A549 (cell line): Measurements from ENCODE around the gene QPRT. TPM values are rescaled to one million over a fixed set of nuclear protein-coding genes. Genes with fewer than 3 reads are reported as not detected.

ENCODE experiments used
- ATAC-seq, 2 experiments: fragments of 200-7000 bp in 1 of 2; fragments of >200 bp in 1 of 2; cut with Nextera tagmentation in 1 of 2; cut with Tn5 transposase in 1 of 2; 3 replicates each; pipeline versions ENCODE4 v1.8.0 to v1.9.1; 2018 to 2020; ENCODE audit warnings: mild to moderate bottlenecking in 1 of 2, moderate library complexity in 1 of 2
- CTCF ChIA-PET: fragments of 300-600 bp; sonication (Branson Sonifier 250); formaldehyde crosslinking; extraction: SDS; loops from one replicate; lab custom pipeline; 2021; ENCODE audit warnings: antibody characterized with exemption, inconsistent platforms; lab: Yijun Ruan, JAX
- POLR2A ChIA-PET: fragments of 350-600 bp; formaldehyde crosslinking; extraction: SDS; loops from one replicate; lab custom pipeline; 2021; ENCODE audit warnings: antibody characterized with exemption, inconsistent platforms; lab: Yijun Ruan, JAX
- DNase-seq, 2 experiments: peaks; one replicate each; pipeline versions ENCODE4 v3.0.0 to v3.0.0-alpha.2; 2011 to 2016; ENCODE audit warnings: low read depth in 1 of 2, low spot score in 1 of 2
- FAIRE-seq: peaks from 2 replicates; lab custom pipeline; 2011; peaks lifted over from hg19 to GRCh38; lab: Jason Lieb, UNC
- H3K27ac ChIP-seq, 2 experiments: fragments of >200 bp; sonication (Bioruptor Twin); formaldehyde crosslinking; 3 replicates each; pipeline ENCODE4 v1.5.1; 2016 to 2017
- H3K4me1 ChIP-seq: fragments of >200 bp; sonication (Bioruptor Twin); formaldehyde crosslinking; 3 replicates; pipeline ENCODE4 v1.6.1; 2016
- H3K4me2 ChIP-seq: fragments of >200 bp; sonication (Bioruptor Twin); formaldehyde crosslinking; 3 replicates; pipeline ENCODE4 v1.6.1; 2016
- H3K4me3 ChIP-seq: fragments of >200 bp; sonication (Bioruptor Twin); formaldehyde crosslinking; 3 replicates; pipeline ENCODE4 v1.5.1; 2016
- H3K9me3 ChIP-seq: fragments of >200 bp; sonication (Bioruptor Twin); formaldehyde crosslinking; 3 replicates; pipeline ENCODE4 v1.6.1; 2016
- CBX8 ChIP-seq: fragments of 200-600 bp; sonication (generic); IDR thresholded peaks from 2 replicates; pipeline ENCODE4 v1.6.1; 2016
- CEBPB ChIP-seq, 2 experiments: fragments of >200 bp in 1 of 2; sonication (Bioruptor Twin) in 1 of 2; formaldehyde crosslinking in 1 of 2; IDR thresholded peaks; 2 replicates each; pipeline ENCODE4 v1.6.1; 2012 to 2016
- CHD2 ChIP-seq: fragments of 150-350 bp; IDR thresholded peaks from 2 replicates; pipeline ENCODE4 v1.6.1; 2014; ENCODE audit warnings: low read length; ENCODE audit not compliant: partially characterized antibody
- CHD4 ChIP-seq: fragments of 200-600 bp; sonication (generic); IDR thresholded peaks from 2 replicates; pipeline ENCODE4 v1.6.1; 2016; ENCODE audit warnings: antibody characterized with exemption, mild to moderate bottlenecking, borderline replicate concordance
- EHMT2 ChIP-seq: fragments of 200-600 bp; sonication (generic); IDR thresholded peaks from 2 replicates; pipeline ENCODE4 v1.6.1; 2016; ENCODE audit warnings: antibody characterized with exemption, low read depth, mild to moderate bottlenecking, moderate library complexity
- FOXS1 ChIP-seq: fragments of 250-450 bp; sonication (Bioruptor Pico); IDR thresholded peaks from 2 replicates; pipeline ENCODE4 v1.5.0; 2020; ENCODE audit warnings: mild to moderate bottlenecking, moderate library complexity
- HDAC2 ChIP-seq: fragments of 200-600 bp; sonication (generic); IDR thresholded peaks from 2 replicates; pipeline ENCODE4 v1.6.1; 2016
- JUN ChIP-seq, 2 experiments: fragments of >200 bp; sonication (Bioruptor Twin); formaldehyde crosslinking; IDR thresholded peaks; 2 replicates in 1 of 2; 3 replicates in 1 of 2; pipeline ENCODE4 v1.6.1; 2016 to 2017
- KDM1A ChIP-seq: fragments of 200-600 bp; sonication (generic); IDR thresholded peaks from 2 replicates; pipeline ENCODE4 v1.6.1; 2016; ENCODE audit warnings: low read depth, mild to moderate bottlenecking
- MAFK ChIP-seq: fragments of 450-650 bp; IDR thresholded peaks from 2 replicates; pipeline ENCODE4 v1.6.1; 2014; ENCODE audit not compliant: partially characterized antibody
- MAZ ChIP-seq: fragments of 150-350 bp; IDR thresholded peaks from 2 replicates; pipeline ENCODE4 v1.6.1; 2014; ENCODE audit warnings: antibody characterized with exemption, low read depth, low read length, borderline replicate concordance
- NFE2L2 ChIP-seq: fragments of 150-350 bp; conservative IDR thresholded peaks from 2 replicates; pipeline ENCODE4 v1.6.1; 2014; ENCODE audit warnings: low read length
- PHF8 ChIP-seq: fragments of 200-600 bp; sonication (generic); IDR thresholded peaks from 2 replicates; pipeline ENCODE4 v1.6.1; 2016; ENCODE audit warnings: low read depth, mild to moderate bottlenecking, antibody characterized with exemption, moderate library complexity, borderline replicate concordance
- POLR2A ChIP-seq: IDR thresholded peaks from 2 replicates; pipeline ENCODE4 v1.6.1; 2012; ENCODE audit warnings: mild to moderate bottlenecking, low read length
- RARB ChIP-seq: fragments of 250-450 bp; sonication (Bioruptor Pico); IDR thresholded peaks from 2 replicates; pipeline ENCODE4 v1.8.0; 2021; ENCODE audit warnings: mild to moderate bottlenecking, moderate library complexity
- RFX5 ChIP-seq: fragments of 450-650 bp; IDR thresholded peaks from 2 replicates; pipeline ENCODE4 v1.7.1; 2014; ENCODE audit warnings: antibody characterized with exemption, mild to moderate bottlenecking, moderate library complexity
- RNF2 ChIP-seq: fragments of 200-600 bp; sonication (generic); IDR thresholded peaks from 2 replicates; pipeline ENCODE4 v1.6.1; 2016; ENCODE audit warnings: low read depth, mild to moderate bottlenecking, antibody characterized with exemption, moderate library complexity, borderline replicate concordance
- SREBF2 ChIP-seq: fragments of 450-650 bp; IDR thresholded peaks from 2 replicates; pipeline ENCODE4 v1.6.1; 2014; ENCODE audit warnings: mild to moderate bottlenecking, moderate library complexity
- TFCP2L1 ChIP-seq: fragments of 250-450 bp; sonication (Bioruptor Pico); IDR thresholded peaks from 2 replicates; pipeline ENCODE4 v1.5.0; 2021; ENCODE audit warnings: mild to moderate bottlenecking
- TP53 ChIP-seq: fragments of 250-450 bp; sonication (Bioruptor Pico); IDR thresholded peaks from 2 replicates; pipeline ENCODE4 v1.5.0; 2021; ENCODE audit warnings: mild to moderate bottlenecking, moderate library complexity
- ZFP36 ChIP-seq: fragments of 450-650 bp; IDR thresholded peaks from 2 replicates; pipeline ENCODE4 v1.6.1; 2014; ENCODE audit warnings: borderline replicate concordance; ENCODE audit not compliant: partially characterized antibody
- ZSCAN20 ChIP-seq: fragments of 250-450 bp; sonication (Bioruptor Pico); IDR thresholded peaks from 2 replicates; pipeline ENCODE4 v1.8.0; 2022; ENCODE audit warnings: mild to moderate bottlenecking, moderate library complexity
- WGBS: methylation state at CpG from one replicate; pipeline ENCODE4 v1.1.6; 2017; ENCODE audit errors: missing lambda C conversion rate; 5-methylcytosine and 5-hydroxymethylcytosine counted together
- polyA plus RNA-seq, 4 experiments: library from polyadenylated mRNA; depleted of rRNA in 3 of 4; stranded (reverse); fragments of >200 nt; fragmentation: RNase III in 1 of 4; extraction: RNeasy Plus Mini Kit Qiagen cat#74134 plus additional on column Dnase treatment in 1 of 4; gene quantifications; 2 replicates in 3 of 4; 3 replicates in 1 of 4; pipeline ENCODE4 v1.2.3, GENCODE V29; 2011 to 2017
- TF ChIP-seq, protein P1 (sequence below): fragments of >200 bp; sonication (Bioruptor Twin); formaldehyde crosslinking; IDR thresholded peaks from 3 replicates; pipeline ENCODE4 v1.6.1; 2016
- TF ChIP-seq, protein P2 (sequence below): fragments of 200-600 bp; sonication (generic); IDR thresholded peaks from 2 replicates; pipeline ENCODE4 v1.6.1; 2016; ENCODE audit warnings: antibody characterized with exemption, mild to moderate bottlenecking, moderate library complexity
- TF ChIP-seq, protein P3 (sequence below): fragments of 450-650 bp; IDR thresholded peaks from 2 replicates; pipeline ENCODE4 v1.6.1; 2014; ENCODE audit warnings: antibody characterized with exemption
- TF ChIP-seq, protein P4 (sequence below): IDR thresholded peaks from 2 replicates; pipeline ENCODE4 v1.6.1; 2012; ENCODE audit warnings: low read depth, borderline replicate concordance

Gene QPRT
- polyA plus RNA-seq, 2 of the 4 experiments (the other 2 are of a cell fraction): 1.7 to 2.1 TPM

DNA sequence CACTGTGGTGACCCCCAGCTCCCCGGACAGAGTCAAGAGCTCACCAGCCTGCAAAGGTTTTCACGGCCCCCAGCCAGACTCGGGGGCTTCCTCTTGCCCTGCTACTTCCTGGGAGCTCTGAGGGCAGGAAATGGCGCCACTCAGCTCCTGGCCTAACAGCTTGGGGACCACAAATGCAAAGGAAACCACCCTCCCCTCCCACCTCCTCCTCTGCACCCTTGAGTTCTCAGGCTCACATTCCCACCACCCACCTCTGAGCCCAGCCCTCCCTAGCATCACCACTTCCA lies 16.3 kb upstream of the QPRT start (continued):
- TF ChIP-seq, protein P1, sequence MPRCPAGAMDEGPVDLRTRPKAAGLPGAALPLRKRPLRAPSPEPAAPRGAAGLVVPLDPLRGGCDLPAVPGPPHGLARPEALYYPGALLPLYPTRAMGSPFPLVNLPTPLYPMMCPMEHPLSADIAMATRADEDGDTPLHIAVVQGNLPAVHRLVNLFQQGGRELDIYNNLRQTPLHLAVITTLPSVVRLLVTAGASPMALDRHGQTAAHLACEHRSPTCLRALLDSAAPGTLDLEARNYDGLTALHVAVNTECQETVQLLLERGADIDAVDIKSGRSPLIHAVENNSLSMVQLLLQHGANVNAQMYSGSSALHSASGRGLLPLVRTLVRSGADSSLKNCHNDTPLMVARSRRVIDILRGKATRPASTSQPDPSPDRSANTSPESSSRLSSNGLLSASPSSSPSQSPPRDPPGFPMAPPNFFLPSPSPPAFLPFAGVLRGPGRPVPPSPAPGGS: no peak

DNA sequence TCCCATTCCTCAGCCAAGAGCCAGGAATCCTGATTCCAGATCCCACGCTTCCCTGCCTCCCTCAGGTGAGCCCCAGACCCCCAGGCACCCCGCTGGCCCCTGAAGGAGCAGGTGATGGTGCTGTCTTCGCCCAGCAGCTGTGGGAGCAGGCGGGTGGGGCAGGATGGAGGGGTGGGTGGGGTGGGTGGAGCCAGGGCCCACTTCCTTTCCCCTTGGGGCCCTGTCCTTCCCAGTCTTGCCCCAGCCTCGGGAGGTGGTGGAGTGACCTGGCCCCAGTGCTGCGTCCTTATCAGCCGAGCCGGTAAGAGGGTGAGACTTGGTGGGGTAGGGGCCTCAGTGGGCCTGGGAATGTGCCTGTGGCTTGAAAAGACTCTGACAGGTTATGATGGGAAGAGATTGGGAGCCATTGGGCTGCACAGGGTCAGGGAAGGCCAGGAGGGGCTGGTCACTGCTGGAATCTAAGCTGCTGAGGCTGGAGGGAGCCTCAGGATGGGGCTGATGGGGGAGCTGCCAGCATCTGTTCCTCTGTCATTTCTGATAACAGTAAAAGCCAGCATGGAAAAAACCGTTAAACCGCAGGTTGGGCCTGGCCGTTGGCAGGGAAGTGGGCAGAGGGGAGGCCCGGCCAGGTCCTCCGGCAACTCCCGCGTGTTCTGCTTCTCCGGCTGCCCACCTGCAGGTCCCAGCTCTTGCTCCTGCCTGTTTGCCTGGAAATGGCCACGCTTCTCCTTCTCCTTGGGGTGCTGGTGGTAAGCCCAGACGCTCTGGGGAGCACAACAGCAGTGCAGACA lies 15.8 kb upstream of the QPRT start, which contains the start of gene SPN:
TSS of gene SPN (plus strand) at position 232 of the 791 bp plus-strand sequence. CDS start at position 714, 482 bp downstream.
- DNase-seq: no peak
- CTCF ChIA-PET: no interaction called here
- no peak within 1 kb of the TSS for H3K4me2 ChIP-seq
- 83% methylated on average over 14 of the region's 18 CpGs for WGBS
- no peak within 1 kb of the TSS for H3K4me3 ChIP-seq
- TF ChIP-seq ZSCAN20: no peak
- no peak for TF ChIP-seq TFCP2L1
- TF ChIP-seq HDAC2: no peak
- TF ChIP-seq CEBPB (IDR thresholded peaks at IDR 0.05): no peak
- TF ChIP-seq RFX5: no peak
- TF ChIP-seq PHF8: no peak
- no peak for TF ChIP-seq CBX8
- no peak for TF ChIP-seq RNF2
- no peak for TF ChIP-seq POLR2A
- TF ChIP-seq, protein P2, sequence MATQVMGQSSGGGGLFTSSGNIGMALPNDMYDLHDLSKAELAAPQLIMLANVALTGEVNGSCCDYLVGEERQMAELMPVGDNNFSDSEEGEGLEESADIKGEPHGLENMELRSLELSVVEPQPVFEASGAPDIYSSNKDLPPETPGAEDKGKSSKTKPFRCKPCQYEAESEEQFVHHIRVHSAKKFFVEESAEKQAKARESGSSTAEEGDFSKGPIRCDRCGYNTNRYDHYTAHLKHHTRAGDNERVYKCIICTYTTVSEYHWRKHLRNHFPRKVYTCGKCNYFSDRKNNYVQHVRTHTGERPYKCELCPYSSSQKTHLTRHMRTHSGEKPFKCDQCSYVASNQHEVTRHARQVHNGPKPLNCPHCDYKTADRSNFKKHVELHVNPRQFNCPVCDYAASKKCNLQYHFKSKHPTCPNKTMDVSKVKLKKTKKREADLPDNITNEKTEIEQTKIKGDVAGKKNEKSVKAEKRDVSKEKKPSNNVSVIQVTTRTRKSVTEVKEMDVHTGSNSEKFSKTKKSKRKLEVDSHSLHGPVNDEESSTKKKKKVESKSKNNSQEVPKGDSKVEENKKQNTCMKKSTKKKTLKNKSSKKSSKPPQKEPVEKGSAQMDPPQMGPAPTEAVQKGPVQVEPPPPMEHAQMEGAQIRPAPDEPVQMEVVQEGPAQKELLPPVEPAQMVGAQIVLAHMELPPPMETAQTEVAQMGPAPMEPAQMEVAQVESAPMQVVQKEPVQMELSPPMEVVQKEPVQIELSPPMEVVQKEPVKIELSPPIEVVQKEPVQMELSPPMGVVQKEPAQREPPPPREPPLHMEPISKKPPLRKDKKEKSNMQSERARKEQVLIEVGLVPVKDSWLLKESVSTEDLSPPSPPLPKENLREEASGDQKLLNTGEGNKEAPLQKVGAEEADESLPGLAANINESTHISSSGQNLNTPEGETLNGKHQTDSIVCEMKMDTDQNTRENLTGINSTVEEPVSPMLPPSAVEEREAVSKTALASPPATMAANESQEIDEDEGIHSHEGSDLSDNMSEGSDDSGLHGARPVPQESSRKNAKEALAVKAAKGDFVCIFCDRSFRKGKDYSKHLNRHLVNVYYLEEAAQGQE: no peak
- no peak for TF ChIP-seq CHD4
- TF ChIP-seq, protein P3, sequence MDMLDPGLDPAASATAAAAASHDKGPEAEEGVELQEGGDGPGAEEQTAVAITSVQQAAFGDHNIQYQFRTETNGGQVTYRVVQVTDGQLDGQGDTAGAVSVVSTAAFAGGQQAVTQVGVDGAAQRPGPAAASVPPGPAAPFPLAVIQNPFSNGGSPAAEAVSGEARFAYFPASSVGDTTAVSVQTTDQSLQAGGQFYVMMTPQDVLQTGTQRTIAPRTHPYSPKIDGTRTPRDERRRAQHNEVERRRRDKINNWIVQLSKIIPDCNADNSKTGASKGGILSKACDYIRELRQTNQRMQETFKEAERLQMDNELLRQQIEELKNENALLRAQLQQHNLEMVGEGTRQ: no peak
- TF ChIP-seq, protein P1: no peak
- TF ChIP-seq RARB (CRISPR knock-in tag): no peak
- TF ChIP-seq NFE2L2: no peak
- TF ChIP-seq MAFK: no peak
- no peak for TF ChIP-seq MAZ
- no peak for TF ChIP-seq FOXS1 (CRISPR knock-in tag)
- no peak for TF ChIP-seq JUN (IDR thresholded peaks at IDR 0.05)
- TF ChIP-seq, all 56 proteins: peak for 0
- no peaks in the 10 kb centered on the region for H3K9me3 ChIP-seq
- POLR2A ChIA-PET: no interaction called here
- FAIRE-seq (no peak), ATAC-seq (no peak)
- no peaks in the 10 kb centered on the region for H3K4me1 ChIP-seq
- no peak within 1 kb of the TSS for H3K27ac ChIP-seq

DNA sequence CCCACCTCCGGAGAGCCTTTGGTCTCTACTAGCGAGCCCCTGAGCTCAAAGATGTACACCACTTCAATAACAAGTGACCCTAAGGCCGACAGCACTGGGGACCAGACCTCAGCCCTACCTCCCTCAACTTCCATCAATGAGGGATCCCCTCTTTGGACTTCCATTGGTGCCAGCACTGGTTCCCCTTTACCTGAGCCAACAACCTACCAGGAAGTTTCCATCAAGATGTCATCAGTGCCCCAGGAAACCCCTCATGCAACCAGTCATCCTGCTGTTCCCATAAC lies 15.2 kb upstream of the QPRT start:
- Histone ChIP-seq H3K4me2 (no peak overlapping the region), H3K4me3 (no peak overlapping the region), H3K4me1 (no peaks in the 10 kb centered on the region), H3K9me3 (no peaks in the 10 kb centered on the region), H3K27ac (no peak overlapping the region)
- FAIRE-seq (no peak), ATAC-seq (no peak), DNase-seq (no peak)
- ChIA-PET CTCF (no interaction called here), POLR2A (no interaction called here)
- WGBS: 59% methylated on average over 3 of the region's 3 CpGs
- TF ChIP-seq, protein P3: no peak
- no peak for TF ChIP-seq SREBF2
- TF ChIP-seq RFX5: no peak
- TF ChIP-seq CHD2: no peak
- TF ChIP-seq TP53 (CRISPR knock-in tag): no peak
- no peak for TF ChIP-seq RNF2
- TF ChIP-seq TFCP2L1: no peak
- no peak for TF ChIP-seq ZFP36
- TF ChIP-seq MAZ: no peak
- TF ChIP-seq, protein P4, sequence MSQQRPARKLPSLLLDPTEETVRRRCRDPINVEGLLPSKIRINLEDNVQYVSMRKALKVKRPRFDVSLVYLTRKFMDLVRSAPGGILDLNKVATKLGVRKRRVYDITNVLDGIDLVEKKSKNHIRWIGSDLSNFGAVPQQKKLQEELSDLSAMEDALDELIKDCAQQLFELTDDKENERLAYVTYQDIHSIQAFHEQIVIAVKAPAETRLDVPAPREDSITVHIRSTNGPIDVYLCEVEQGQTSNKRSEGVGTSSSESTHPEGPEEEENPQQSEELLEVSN: no peak
- no peak for TF ChIP-seq EHMT2
- TF ChIP-seq KDM1A: no peak
